Non-pigmented ciliary epithelial cell (primary cell): ENCODE results near the gene MED27.

Experiments
- DNase-seq: peaks from one replicate; pipeline ENCODE4 v3.0.0-alpha.2; 2010; ENCODE audit warnings: low read depth

MED27 gene

GRCh38 chr9:131876486-131876885, 203.2 kb downstream of the MED27 start:
- DNase-seq: no peak

- DNase-seq: no peak
These were observed 203.7 kb downstream of the MED27 start for GRCh38 chr9:131875828-131876485.

DNA sequence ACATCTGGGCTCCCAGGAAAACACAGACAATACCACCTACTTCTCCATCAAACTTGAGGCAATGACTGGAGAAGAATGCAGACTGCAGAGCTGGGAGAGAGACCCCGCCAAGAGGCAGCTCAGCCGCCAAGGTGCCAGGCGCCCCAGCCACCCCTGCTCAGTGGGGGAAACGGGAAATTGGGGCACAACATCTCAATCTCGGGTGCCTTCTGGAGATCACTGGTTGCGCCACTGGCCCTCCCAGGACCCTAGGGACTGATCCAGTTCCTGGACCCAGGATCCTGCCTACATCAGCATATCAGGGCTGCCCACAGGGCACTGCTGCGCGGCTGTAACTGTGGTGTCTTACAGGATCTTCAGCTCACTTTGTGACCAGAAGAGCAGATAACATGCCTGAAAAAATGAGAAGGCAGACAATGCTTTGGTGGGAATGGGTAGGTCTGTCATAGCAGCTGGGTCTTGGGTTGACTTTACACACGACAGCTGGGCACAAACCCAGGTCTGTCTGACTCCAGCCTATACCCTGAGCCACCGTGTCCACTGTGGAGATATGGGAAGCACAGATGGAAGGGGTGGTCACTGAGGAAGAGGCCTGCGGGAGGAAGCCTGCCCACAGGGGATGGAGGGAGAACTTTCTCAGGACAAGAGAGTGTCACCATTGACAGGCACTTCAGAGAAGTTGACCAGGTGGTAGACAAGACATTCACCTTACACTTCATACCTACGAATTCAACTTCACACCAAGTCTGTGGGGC, 204.6 kb downstream of the MED27 start:
- DNase-seq: no peak

DNA sequence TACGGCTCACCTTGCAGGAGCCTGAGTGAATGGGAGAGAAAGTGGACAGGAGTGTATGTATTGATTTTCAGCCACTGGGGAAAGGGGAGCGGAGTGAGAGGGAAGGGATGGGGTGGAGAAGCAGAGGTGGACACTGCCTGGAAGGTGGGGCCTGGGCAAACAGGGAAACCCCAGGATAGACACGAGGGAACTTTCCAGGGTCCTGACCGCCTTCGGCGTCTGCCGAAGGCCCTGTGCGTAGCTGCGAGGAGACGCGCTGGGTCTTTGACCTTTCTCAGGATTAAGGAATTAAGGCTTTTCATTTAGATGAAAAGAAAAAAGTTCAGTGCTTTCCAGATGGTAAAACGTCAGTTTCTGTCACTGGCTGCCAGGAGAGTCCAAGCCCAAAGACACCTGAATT, 205.2 kb downstream of the MED27 start:
- no peak for DNase-seq

GRCh38 chr9:131873891-131874440, 205.7 kb downstream of the MED27 start:
- DNase-seq: no peak

GRCh38 chr9:131873335-131873734, 206.3 kb downstream of the MED27 start:
- DNase-seq: no peak

- DNase-seq: no peak
These were observed 207.0 kb downstream of the MED27 start for GRCh38 chr9:131872702-131873101.

DNA sequence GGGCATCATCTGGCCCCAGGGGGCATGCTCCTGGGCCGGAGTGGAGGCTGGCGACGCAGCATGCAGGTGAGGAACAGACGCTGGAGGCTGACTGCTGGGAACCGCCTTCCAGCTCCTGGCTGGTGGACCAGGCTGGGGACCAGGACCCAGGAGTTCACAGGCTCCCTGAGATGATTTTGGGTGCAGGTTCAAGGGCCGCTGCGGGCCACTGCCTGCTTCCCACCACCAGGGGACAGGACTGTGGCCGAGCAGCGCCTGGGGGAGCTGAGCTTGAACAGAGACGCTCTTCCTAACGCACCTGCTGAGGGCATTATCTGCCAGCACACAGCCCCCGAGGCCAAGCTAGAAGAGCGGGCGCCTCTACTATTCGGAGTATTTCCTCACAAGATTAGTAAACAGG, 207.7 kb downstream of the MED27 start:
- DNase-seq: no peak

- DNase-seq: no peak
These were observed 209.5 kb downstream of the MED27 start for GRCh38 chr9:131870156-131870555.

- no peak for DNase-seq
These were observed 210.3 kb downstream of the MED27 start for GRCh38 chr9:131869348-131869747.

- no peak for DNase-seq
These were observed 210.9 kb downstream of the MED27 start for GRCh38 chr9:131868766-131869165.

GRCh38 chr9:131867611-131868192, 212.0 kb downstream of the MED27 start:
- no peak for DNase-seq

- DNase-seq: no peak
These were observed 214.0 kb downstream of the MED27 start for GRCh38 chr9:131865446-131866195.

DNA sequence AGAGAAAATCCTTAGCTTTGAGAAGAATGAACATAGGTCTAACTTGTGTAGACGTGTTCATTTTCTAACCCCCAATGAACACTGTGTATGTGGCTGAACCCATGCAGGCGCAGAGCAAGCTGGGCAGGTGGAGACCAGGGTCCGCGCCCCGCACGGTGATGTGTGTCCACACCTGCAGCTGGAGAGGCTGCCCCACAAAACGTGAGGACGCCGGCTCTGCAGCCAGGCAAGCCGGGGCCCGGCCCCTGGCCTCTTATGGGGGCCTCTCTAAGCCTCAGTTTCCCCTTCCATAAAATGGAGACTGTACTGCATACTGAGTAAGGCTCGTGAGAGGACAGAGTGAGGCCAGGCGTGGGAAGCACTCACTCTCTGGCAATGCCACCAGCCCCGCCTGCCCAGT, 215.1 kb downstream of the MED27 start:
- no peak for DNase-seq

DNA sequence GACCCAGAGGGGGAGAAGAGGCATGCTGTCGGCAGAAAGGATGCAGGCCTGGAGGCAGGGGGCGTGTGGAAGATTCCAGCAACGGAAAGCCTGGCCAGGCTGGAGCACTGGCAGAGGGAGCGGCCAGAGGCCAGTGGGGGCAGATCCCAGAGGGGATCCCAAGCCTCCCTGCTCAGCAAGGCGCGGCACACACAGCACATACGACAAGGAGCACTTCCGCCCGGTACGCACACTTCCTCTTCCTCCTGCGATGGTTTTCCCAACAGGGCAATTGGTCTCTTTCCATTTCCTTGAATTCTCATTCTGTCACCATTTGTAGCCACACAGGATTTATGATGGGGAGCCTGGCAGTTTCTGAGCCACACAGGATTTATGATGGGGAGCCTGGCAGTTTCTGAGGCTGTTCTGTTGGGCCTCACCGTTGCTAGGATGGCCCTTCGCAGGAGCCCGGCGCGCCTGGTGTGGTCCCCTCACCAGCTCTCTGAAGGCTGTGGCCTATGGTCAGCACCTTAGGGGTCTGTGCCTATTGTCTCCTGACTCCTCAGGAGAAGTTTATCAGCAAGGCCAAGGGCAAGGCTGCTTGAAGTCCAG, 216.3 kb downstream of the MED27 start:
- DNase-seq: no peak

DNA sequence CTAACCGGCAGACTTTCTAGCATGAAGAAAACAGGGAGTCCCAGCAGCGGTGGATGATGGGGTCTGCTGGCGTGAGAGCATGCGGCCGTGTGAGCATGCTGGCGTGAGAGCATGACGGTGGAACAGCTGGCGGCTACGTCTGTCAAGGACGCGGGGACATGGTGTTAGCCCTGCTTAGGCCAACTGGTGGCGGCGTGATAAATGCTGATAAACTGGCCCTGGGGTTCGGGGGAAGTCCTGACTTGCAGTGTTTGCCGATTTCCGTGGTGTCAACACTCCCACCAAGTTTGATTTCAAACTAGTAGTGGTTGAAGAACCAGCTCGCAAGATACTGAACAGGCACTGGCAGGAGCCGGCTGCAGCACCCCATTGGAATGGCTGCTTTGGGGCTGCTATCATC, 217.4 kb downstream of the MED27 start:
- no peak for DNase-seq

DNA sequence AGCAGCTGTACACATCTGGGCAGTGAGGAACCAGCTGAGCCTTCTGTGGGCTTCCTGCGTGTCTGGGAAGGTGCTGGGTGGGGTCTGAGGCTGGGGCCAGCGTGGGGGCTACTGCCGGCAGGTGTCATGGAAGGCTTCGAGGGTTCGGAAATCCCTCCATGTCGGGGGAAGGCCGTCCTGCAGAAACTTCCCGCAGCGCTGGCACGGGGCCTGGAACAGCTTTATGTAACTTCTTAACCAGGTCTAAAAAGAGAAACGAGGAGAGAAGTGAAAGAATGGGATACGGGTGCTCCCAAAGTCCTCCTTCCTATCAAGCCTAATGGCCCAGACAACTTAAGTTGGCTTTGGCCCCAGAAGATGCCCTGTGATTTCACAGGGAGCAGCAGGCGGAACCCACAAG, 219.2 kb downstream of the MED27 start:
- DNase-seq: no peak

DNA sequence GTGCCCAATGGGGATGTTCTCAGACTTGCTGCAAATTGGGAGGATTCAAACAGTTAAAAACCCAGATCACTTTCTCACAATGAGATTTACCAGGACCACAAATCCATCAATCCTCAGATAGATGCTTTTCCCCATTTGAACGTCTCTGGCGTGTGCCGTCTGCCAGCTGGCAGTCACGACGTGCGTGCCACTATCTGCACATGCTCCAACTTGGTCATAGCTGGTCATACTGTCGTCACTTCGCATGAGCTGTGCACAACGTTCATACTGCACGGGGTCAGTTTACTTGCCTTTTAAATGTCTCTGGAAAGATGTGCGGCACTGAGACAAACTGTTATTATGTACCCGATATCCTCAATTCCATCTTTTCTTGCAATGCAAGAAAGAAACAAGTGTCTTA, 221.5 kb downstream of the MED27 start:
- no peak for DNase-seq

GRCh38 chr9:131856105-131856504, 223.6 kb downstream of the MED27 start:
- DNase-seq: no peak

- peak; percentile 23 for DNase-seq
These were observed 224.6 kb downstream of the MED27 start for GRCh38 chr9:131854896-131855613.

- DNase-seq: no peak
These were observed 225.3 kb downstream of the MED27 start for GRCh38 chr9:131854334-131854733.
